K562 (cell line): Measurements from ENCODE around the gene ZER1. TPM values are rescaled to one million over a fixed set of nuclear protein-coding genes. Genes with fewer than 3 reads are reported as not detected.

Experiments used
- CBFA2T3 ChIP-seq: fragments of 450-650 bp; IDR thresholded peaks from 2 replicates; pipeline ENCODE4 v1.6.1; 2017
- CEBPB ChIP-seq: fragments of 450-650 bp; IDR thresholded peaks from 2 replicates; pipeline ENCODE4 v1.6.1; 2016; ENCODE audit warnings: missing genetic modification characterization, missing compliant biosample characterization
- E2F6 ChIP-seq, 2 experiments: IDR thresholded peaks; 2 replicates each; pipeline ENCODE4 v1.6.1; 2011; ENCODE audit warnings: borderline replicate concordance in 1 of 2, control low read depth in 1 of 2, low read depth in 1 of 2, low read length in 1 of 2, mild to moderate bottlenecking in 1 of 2, mixed read lengths in 1 of 2, moderate library complexity in 1 of 2; ENCODE audit not compliant: insufficient read depth in 1 of 2, insufficient read length in 1 of 2, poor library complexity in 1 of 2, severe bottlenecking in 1 of 2; ENCODE audit errors: extremely low read depth in 1 of 2
- GATA2 ChIP-seq: sonication (generic); formaldehyde crosslinking; IDR thresholded peaks from 2 replicates; pipeline ENCODE4 v1.4.0; 2020; ENCODE audit warnings: mild to moderate bottlenecking, missing genetic modification reagents
- GATAD2A ChIP-seq: fragments of 450-650 bp; IDR thresholded peaks from 2 replicates; pipeline ENCODE4 v1.6.1; 2017
- HES1 ChIP-seq: fragments of 450-650 bp; IDR thresholded peaks from 2 replicates; pipeline ENCODE4 v1.6.1; 2016; ENCODE audit warnings: low read depth, mild to moderate bottlenecking, moderate library complexity
- KHSRP ChIP-seq: fragments of 450-650 bp; IDR thresholded peaks from 2 replicates; pipeline ENCODE4 v1.6.1; 2017
- KLF1 ChIP-seq: fragments of 450-650 bp; IDR thresholded peaks from 2 replicates; pipeline ENCODE4 v1.6.1; 2016; ENCODE audit warnings: missing genetic modification characterization, missing compliant biosample characterization
- KLF6 ChIP-seq: fragments of 250-450 bp; sonication (Bioruptor Pico); IDR thresholded peaks from 2 replicates; pipeline ENCODE4 v1.4.0; 2020; ENCODE audit warnings: mild to moderate bottlenecking, moderate library complexity, borderline replicate concordance
- LCOR ChIP-seq: sonication (generic); formaldehyde crosslinking; IDR thresholded peaks from 2 replicates; pipeline ENCODE4 v1.8.0; 2022; ENCODE audit warnings: mild to moderate bottlenecking, missing genetic modification reagents
- MTA1 ChIP-seq: fragments of 450-650 bp; IDR thresholded peaks from 2 replicates; pipeline ENCODE4 v1.6.1; 2017; ENCODE audit warnings: borderline replicate concordance
- NCOA1 ChIP-seq: fragments of 450-650 bp; IDR thresholded peaks from 2 replicates; pipeline ENCODE4 v1.6.1; 2016; ENCODE audit warnings: low read depth
- SIN3B ChIP-seq: fragments of 450-650 bp; IDR thresholded peaks from 2 replicates; pipeline ENCODE4 v1.6.1; 2017; ENCODE audit warnings: low read depth, mild to moderate bottlenecking, moderate library complexity
- SMAD2 ChIP-seq: fragments of 150-350 bp; IDR thresholded peaks from 2 replicates; pipeline ENCODE4 v1.6.1; 2014; ENCODE audit warnings: low read depth, mild to moderate bottlenecking, low read length
- TARDBP ChIP-seq: fragments of 450-650 bp; IDR thresholded peaks from 2 replicates; pipeline ENCODE4 v1.6.1; 2016
- TCF3 ChIP-seq: sonication (generic); formaldehyde crosslinking; IDR thresholded peaks from 2 replicates; pipeline ENCODE4 v1.4.0; 2020; ENCODE audit warnings: mild to moderate bottlenecking, missing genetic modification reagents
- ZBTB2 ChIP-seq: fragments of 450-650 bp; IDR thresholded peaks from 2 replicates; pipeline ENCODE4 v1.6.1; 2016; ENCODE audit warnings: antibody characterized with exemption
- ZFP30 ChIP-seq: fragments of 250-450 bp; sonication (Bioruptor Pico); IDR thresholded peaks from 2 replicates; pipeline ENCODE4 v1.8.0; 2022; ENCODE audit warnings: moderate library complexity, mild to moderate bottlenecking, inconsistent platforms, borderline replicate concordance
- ZNF707 ChIP-seq: fragments of 250-450 bp; sonication (Bioruptor Pico); conservative IDR thresholded peaks from 2 replicates; pipeline ENCODE4 v1.8.0; 2022; ENCODE audit warnings: inconsistent platforms, mild to moderate bottlenecking, moderate library complexity
- polyA plus RNA-seq, 8 experiments: library from polyadenylated mRNA; depleted of rRNA in 4 of 8; stranded (reverse) in 5 of 8; unstranded in 3 of 8; fragments of >200 nt; fragmentation: Nextera tagmentation in 2 of 8; fragmentation: Illumina TruSeq in 1 of 8; extraction: Ambion mirVana in 2 of 8; extraction: Trizol in 1 of 8; gene quantifications; 2 replicates each; pipeline versions ENCODE4 v1.2.1 to v1.2.3, GENCODE V29; 2011 to 2014; ENCODE audit warnings: inconsistent platforms in 1 of 8, missing spikeins in 1 of 8
- total RNA-seq, 7 experiments: library from RNA; depleted of rRNA in 6 of 7; stranded (reverse); fragments of >200 nt in 6 of 7; fragmentation: Illumina TruSeq in 2 of 7; extraction: Trizol in 2 of 7; gene quantifications; 2 replicates each; pipeline versions ENCODE4 v1.2.1 to v1.2.3, GENCODE V29; 2011 to 2021; ENCODE audit warnings: low replicate concordance in 1 of 7
- TF ChIP-seq, protein P1 (sequence below): fragments of 450-650 bp; IDR thresholded peaks from 2 replicates; pipeline ENCODE4 v1.6.1; 2018; ENCODE audit warnings: mild to moderate bottlenecking, low read depth; ENCODE audit not compliant: partially characterized antibody
- TF ChIP-seq, protein P2 (sequence below): fragments of 250-450 bp; sonication (Bioruptor Pico); IDR thresholded peaks from 2 replicates; pipeline ENCODE4 v1.8.0; 2021; ENCODE audit warnings: borderline replicate concordance, mild to moderate bottlenecking, moderate library complexity; ENCODE audit not compliant: poor library complexity, severe bottlenecking
- TF ChIP-seq, protein P3 (sequence below): fragments of 450-650 bp; formaldehyde crosslinking; IDR thresholded peaks from 2 replicates; pipeline ENCODE4 v1.4.0; 2020; ENCODE audit warnings: mild to moderate bottlenecking, mixed read lengths

The ZER1 gene
- total and polyA plus RNA-seq, 9 of the 15 experiments (the other 6 are each of a cell fraction or from before 2014, with no cell fraction given), result 0.07 to 10.7 (median 6.2) TPM

GRCh38 chr9:128771745-128772519 is at the start of gene ZER1 (continued):
- TF ChIP-seq E2F6 (IDR thresholded peaks at IDR 0.05; ENCODE audit: borderline replicate concordance in 1 of 2, extremely low read depth in 1 of 2, insufficient read depth in 1 of 2, insufficient read length in 1 of 2, low read depth in 1 of 2, low read length in 1 of 2, poor library complexity in 1 of 2, severe bottlenecking in 1 of 2) (peak in 1 of 2 experiments; percentile 79), KHSRP (no peak), KLF6 (peak; percentile 65; the same call in 1 of the 2 replicates), ZNF707 (CRISPR knock-in tag) (no peak; the same call in 1 of the 2 replicates), ZBTB2 (peak; percentile 29; the same call in 1 of the 2 replicates), CBFA2T3 (peak; percentile 7; the same call in 1 of the 2 replicates), MTA1 (no peak), LCOR (CRISPR knock-in tag) (peak; percentile 90), KLF1 (0 out of 2 replicates have a peak, but pooled peaks have one; percentile 25), CEBPB (no peak), TARDBP (peak; percentile 86; the same call in 1 of the 2 replicates), ZFP30 (CRISPR knock-in tag) (no peak), GATAD2A (no peak), GATA2 (CRISPR knock-in tag) (no peak), NCOA1 (peak; percentile 98), HES1 (no peak), SMAD2 (no peak), SIN3B (peak; percentile 87), TCF3 (CRISPR knock-in tag) (peak; percentile 35)
- TF ChIP-seq, protein P1, sequence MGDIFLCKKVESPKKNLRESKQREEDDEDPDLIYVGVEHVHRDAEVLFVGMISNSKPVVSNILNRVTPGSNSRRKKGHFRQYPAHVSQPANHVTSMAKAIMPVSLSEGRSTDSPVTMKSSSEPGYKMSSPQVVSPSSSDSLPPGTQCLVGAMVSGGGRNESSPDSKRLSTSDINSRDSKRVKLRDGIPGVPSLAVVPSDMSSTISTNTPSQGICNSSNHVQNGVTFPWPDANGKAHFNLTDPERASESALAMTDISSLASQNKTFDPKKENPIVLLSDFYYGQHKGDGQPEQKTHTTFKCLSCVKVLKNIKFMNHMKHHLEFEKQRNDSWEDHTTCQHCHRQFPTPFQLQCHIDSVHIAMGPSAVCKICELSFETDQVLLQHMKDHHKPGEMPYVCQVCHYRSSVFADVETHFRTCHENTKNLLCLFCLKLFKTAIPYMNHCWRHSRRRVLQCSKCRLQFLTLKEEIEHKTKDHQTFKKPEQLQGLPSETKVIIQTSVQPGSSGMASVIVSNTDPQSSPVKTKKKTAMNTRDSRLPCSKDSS, result no peak
- TF ChIP-seq, protein P2, sequence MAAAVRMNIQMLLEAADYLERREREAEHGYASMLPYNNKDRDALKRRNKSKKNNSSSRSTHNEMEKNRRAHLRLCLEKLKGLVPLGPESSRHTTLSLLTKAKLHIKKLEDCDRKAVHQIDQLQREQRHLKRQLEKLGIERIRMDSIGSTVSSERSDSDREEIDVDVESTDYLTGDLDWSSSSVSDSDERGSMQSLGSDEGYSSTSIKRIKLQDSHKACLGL (CRISPR knock-in tag), result no peak
- TF ChIP-seq, protein P3, sequence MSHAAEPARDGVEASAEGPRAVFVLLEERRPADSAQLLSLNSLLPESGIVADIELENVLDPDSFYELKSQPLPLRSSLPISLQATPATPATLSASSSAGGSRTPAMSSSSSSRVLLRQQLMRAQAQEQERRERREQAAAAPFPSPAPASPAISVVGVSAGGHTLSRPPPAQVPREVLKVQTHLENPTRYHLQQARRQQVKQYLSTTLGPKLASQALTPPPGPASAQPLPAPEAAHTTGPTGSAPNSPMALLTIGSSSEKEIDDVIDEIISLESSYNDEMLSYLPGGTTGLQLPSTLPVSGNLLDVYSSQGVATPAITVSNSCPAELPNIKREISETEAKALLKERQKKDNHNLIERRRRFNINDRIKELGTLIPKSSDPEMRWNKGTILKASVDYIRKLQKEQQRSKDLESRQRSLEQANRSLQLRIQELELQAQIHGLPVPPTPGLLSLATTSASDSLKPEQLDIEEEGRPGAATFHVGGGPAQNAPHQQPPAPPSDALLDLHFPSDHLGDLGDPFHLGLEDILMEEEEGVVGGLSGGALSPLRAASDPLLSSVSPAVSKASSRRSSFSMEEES, result no peak; the same call in 1 of the 2 replicates
